ENCODE results near the gene USP3.
A peak's percentile ranks its signal among the peaks of the same experiment; 100 is the strongest.

- peak in 4 of 12 donors; percentile 20 to 41 (median 34) for TF ChIP-seq CTCF (IDR thresholded peaks at IDR 0.05)
- peak in 1 of 2 donors; percentile 76 for TF ChIP-seq POLR2A (IDR thresholded peaks at IDR 0.05)
Measured at GRCh38 chr15:63600616-63601025, 96.2 kb downstream of the USP3 start.

Measured in heart left ventricle (tissue), 13 donors.